Glomerular endothelial cell (primary cell): ENCODE measurements around the gene TRAPPC3. TPM values are rescaled to one million over a fixed set of nuclear protein-coding genes. Genes with fewer than 3 reads are reported as not detected.
"Not testable (repeated sequence)": the region's sequence is repeated elsewhere in the genome, so short reads cannot be mapped to it uniquely, and the experiment has no call there.

Source experiments
- DNase-seq: peaks from one replicate; pipeline ENCODE4 v3.0.0-alpha.2; 2011; ENCODE audit warnings: low read depth, low spot score; ENCODE audit errors: extremely low read depth
- total RNA-seq: library from RNA; depleted of rRNA; stranded (reverse); fragments of >200 nt; gene quantifications from 2 replicates; pipeline ENCODE4 v1.2.3, GENCODE V29; 2015

The TRAPPC3 gene
- total RNA-seq, 1 donor from 2014 or later = 94.9 TPM

DNA sequence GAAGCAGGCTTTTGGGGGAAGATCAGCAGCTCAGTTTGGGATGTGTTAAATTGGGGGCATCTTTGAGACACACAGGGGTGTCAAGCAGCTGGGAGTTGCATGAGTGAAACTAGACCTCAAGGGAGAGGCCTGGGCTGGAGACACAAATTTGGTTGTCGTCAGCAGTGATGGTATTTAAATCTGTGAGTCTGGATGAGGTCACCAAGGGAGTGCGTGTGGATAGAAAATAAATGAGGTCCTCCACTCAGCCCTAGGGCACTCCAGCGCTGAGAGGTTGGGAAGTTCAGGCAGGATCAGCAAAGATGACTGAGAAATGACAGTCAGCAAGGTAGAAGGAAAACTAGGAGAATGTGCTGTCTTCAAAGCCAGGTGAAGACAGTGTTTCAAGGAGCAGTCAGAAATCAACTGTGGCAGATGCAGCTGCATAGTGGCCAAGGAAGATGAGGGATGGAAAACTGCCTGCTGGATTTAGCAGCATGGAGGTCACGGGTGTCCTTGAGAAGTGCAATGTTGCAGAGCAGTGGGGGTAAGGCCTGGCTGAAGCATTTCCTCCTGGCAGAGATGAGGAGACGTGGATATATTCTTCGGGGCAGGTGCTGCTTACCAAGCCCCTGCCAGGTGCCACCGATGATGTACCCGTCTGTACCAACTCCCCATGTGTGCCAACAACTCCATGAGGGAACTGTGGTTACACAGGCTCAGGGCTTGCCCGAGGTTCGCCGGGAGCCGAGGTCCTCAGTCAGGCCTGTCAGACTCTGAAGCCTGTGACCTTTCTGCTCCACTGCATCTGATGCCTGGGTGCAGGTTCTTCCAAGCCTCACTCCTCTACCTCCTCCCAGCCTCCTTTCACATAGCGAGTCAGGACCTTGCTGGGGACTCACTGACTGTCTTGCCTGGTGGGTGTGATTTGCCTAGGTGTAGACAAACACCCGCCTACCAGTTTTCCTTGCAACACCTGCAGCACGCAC is 17.9 kb upstream of the TRAPPC3 start:
- DNase-seq = no peak

DNA sequence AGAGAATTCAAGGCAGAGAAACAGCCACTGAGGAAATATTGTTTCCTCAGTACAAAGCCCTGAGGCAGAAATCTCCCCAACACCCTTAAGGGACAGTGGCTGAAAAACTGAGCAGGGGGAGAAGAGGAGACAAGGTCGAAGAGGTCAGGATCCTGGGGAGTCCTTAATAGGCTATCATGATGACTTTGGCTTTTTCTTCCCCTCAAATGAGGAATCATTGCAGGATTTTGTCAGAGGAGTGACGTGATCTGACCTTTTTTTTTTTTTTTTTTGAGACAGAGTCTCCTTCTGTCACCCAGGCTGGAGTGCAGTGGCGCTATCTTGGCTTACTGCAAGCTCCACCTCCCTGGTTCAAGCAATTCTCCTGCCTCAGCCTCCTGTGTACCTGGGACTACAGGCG is 16.9 kb upstream of the TRAPPC3 start:
- DNase-seq = no peak

DNA sequence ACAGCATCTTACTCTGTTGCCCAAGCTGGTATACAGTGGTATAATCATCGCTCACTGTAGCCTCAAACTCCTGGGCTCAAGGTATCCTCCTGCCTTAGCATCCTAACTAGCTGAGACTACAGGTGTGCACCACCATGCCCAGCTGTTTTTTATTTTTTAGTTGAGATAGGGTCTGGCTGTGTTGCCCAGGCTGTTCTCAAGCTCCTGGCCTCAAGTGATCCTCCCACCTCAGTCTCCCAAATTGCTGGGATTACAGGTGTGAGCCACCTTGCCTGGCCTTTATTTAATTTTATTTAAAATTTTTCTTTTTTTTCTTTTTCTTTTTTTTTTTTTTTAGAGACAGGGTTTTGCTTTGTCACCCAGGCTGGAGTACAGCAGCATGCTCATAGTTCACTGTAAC is 15.9 kb upstream of the TRAPPC3 start:
- no peak for DNase-seq

DNA sequence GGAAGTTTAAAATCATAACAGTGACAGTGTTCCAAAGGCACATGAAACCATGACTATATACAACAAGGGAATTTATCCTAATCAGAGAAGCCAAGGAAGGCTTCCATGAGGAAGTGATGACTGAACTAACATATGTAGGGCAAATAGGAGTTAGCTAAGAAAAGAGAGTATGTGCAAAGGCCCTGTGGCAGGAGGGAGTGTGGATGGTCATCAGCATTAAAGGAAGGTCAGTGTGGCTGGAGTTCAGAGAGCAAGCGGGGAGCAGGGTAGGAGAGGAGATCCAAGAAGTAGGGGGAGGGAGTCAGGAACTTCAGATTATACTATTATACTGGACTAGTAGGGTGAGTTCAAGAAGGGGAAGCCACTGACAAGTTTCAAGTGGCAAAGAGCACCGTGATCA is 15.1 kb upstream of the TRAPPC3 start:
- no peak for DNase-seq

DNA sequence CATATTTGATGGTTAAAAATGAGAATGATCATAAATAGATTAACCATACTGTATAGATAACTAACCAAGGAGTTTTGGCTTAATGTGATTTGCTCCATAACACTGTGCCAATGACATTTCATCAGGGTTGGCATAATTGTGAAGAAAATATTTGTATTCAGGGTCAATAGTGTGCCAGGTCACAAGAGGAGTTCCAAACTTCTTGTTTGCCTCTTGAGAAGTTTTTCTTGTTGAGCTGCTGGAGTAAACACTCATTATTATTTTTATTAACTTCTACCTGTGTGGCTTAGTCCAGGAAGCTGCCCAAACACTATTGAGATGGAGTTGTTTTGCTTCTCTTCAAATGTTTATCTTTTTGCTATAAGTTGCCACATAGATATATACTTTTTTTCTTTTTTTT is 14.1 kb upstream of the TRAPPC3 start:
- no peak for DNase-seq

DNA sequence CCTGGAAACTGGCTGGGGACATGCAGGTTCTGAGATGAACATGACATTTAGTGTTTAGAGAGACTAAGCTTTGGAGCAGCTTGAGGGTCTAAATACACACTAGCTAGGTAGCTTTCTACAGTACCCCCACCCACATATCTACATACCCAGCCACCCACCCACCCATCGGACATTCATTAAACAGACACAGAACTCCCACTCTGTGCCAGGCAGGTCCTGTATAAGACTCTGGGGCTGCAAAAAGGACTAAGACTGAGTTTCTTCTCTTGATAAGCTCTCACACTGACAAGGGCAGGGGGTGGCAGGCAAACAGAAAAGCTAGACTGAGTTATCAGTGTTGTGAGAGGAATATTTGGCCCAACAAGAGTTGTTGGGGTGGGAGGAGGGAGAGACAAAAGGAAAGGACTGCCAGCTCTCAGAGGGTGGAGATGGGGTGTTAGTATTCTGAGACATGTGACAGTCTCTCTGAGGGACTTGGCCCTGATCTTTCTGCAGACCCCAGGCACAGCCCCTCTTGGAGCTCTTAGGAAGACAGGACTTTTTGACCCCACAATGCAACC is 13.5 kb upstream of the TRAPPC3 start:
- no peak for DNase-seq

DNA sequence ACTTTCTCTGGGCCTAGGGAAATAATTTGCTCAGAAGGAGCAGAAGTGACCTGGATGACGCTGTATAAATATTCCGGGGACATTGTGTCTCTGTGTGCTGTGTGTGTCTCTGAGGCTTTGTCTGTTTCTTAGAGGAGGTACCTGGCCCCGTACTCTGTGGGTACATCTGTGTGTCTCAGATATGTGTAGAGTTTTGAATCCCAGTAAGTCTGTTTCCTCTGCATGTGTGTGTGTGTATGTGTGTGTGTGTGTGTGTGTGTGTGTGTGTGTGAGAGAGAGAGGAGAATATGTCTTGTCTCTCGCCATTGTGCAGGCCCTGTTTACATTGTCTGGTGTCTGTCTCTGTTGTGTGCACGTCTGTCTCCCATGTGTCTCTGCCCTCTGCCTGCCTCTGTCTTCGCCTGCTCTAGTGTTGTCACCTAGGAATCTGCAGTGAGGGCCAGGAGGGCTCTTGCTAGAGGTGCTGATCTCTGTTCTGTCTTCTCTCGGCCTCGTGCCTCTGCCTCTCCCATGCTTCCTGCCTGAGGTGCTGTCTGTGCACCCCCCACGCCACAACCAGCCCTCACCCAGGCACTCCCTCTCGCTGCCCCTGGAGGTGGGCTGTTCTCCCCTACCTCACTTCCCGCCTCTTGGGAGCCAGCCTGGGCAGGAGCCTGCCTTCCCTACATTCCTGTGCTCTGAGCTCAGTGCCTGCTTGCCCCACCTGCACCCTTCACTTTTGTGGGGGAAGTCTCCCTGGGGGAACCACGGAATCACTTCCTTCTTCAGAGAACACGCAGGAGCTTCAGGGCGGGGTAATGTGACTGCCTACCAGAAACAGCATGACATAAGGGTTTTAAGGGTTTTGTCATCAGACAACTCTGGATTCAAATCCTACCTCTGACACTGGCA is 12.6 kb upstream of the TRAPPC3 start:
- DNase-seq = no peak

DNA sequence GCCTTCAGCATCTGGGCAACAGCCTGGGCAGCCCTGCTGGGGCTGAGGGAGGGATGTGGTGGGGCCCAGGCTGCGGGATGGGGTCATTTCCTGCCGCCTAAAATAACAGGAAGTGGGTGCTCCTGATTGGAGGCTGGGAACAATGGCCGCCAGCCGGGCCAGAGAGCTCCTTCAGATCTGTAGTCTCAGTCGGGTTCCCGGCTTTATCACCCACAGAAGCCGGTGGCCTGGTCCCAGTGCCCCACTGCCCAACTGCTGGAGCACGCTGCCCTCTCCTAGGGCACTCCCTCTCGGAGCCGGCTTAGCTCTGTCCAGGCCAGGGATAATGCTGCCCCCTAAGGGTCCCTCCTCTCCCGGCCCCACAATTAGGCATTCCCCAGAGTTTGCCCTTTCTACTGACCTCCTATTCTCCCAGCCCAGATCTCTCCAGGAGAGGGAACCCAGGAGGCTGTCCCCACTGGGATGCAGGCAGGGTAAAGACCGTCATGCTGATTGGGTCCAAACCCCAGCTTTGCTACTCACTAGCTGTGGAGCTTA is 11.7 kb upstream of the TRAPPC3 start:
- DNase-seq = no peak

DNA sequence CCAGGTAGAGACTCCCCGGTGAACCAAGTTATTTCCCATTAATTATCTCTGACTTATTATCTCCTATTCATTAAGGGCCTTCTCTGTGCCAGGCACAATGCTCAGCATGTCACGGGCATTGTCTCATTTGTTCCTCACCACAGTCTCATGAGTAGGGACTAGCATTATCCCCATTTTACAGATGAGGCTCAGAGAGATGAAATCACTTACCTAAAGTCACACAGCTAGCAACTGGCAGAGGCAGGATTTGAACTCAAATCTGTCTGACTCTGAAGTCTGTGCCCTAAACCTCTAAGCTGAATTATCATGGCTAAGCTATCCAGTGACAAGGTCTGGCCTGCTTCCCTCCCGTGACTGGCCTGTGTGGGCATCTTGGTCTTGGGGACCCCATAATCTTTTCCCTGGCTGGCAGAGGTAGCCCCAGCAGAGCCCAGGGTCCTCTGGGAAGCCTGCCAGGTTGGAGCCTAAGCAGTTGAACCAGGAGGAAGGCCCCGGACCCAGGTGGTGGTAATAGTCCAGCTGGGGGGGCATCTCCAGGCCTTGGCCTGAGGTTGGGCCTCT is 11.2 kb upstream of the TRAPPC3 start:
- no peak for DNase-seq

DNA sequence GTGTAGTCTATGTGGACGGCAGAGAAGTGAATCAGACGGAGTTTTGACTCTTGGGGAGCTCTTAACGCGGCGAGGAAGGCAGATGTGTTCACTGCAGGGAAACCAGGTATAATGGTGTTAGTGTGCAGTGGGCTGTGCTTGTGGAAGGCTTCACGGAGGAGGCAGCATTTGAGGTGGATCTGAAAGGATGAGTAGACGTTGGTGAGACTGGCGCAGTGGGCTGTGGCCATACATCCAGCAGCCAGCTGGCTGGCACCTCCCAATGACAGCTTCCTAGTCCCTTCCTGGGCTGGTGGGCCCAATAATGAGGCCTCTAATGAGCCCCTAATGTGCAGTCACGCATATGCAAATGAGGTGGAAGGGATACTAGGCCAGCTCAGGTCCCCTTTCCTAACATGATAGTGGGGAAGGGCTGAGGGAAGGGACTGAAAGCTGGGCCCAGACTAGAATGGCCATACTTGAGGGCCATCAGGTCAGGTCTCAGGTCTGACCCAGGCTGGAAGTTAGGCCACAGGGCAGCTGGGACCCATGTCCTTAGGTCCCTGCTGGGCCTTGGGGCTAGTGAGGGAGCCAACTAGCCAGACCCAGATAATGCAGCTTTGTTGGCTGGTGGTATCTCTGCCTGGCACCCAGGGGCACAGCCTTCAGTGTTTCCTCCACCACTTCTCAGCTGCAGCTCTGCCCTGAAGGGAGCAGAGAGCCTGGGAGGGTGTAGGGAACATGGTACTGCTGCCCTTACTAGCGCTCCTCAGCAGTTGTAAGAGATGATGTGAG is 10.5 kb upstream of the TRAPPC3 start:
- no peak for DNase-seq

DNA sequence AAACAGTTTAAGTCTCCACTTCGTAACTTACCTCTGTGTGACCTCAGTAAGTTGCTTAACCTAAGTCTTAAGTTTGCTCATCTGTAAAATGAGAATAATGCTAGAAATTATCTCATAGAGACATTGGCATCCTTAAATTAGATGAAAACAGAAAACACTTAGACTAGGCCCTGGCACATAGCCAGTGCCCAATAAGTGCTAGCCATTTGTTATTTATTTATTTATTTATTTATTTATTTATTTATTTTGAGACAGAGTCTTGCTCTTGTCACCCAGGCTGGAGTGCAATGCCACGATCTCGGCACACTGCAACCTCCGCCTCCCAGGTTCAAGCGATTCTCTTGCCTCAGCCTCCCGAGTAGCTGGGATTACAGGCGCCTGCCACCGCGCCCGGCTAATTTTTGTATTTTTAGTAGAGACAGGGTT is 9.6 kb upstream of the TRAPPC3 start:
- DNase-seq = not testable (repeated sequence)

DNA sequence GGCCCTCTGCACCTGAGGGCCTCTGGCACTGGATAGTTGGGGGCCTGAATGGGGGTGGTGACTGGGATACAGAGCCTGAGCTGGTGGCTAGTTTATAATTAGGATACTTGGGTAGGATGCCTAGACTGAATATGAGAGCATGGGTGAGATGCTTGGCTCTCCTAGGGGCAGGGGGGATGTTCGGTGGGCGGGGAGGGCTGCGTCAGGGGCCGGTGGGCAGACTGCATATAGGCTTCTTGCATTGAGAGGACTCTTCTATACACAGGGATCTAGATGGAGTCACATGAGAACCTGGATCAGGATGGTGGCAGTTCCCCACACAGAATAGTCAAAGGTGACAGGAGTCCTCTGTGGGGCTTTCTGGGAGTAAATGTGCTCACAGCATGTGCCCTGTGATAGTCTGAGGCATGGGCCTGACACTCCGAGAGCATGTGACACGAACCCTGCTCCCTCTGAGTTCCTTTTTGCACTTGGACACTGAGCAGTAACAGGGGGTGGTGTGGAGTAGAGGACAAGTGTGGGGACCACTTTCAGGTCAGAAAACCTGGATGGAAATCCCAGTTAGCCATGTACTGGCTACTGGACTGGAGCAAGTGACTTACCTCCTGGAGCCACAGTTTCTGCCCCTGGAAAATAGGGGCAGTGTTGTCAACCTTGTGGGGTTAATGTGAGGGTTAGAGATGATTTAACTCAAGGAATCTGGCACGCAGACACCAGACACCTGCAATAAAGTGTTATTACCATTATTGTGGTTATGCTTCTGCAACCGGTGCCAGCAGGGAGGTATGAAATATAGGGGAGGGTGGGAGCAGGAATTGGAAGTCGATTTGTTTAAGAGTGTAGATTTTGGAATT is 8.9 kb upstream of the TRAPPC3 start:
- no peak for DNase-seq

DNA sequence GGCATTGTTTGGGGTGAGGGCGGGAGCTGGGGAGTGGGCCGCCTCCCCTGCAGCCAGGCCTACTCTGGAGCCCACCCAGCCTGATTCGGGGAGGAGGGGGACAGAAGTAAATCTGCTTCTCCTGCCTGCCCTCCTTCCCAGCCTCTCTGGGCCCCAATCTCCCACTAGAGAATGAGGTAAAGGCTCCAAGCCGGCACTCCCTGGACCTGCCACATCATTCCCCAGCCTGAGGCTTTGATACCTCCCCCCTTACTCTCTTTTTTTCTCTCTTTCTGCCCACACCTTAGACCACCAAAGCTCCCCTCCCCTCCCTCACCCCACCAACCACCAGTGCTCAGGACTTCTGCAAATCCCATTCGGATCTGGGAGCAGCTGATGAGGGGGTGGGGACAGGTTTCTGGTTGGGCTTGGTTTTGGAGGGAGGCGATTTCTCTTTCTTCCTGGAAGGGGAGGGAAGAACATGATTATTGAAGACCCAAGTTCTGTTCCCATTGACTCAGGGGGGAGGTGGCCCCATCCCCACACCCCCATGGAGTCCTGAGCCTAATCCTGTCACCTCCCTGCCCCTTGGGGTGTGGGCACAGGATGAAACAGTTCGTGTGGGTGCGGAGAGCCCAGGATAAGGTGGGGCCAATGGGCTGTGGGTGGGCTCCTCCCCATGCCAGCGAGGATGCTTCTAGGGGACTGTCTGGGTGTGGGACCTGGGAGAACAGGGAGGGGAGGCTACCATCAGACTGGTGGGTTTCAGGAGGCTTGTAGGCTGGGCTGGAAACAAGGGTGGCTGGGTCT is 8.0 kb upstream of the TRAPPC3 start:
- no peak for DNase-seq

DNA sequence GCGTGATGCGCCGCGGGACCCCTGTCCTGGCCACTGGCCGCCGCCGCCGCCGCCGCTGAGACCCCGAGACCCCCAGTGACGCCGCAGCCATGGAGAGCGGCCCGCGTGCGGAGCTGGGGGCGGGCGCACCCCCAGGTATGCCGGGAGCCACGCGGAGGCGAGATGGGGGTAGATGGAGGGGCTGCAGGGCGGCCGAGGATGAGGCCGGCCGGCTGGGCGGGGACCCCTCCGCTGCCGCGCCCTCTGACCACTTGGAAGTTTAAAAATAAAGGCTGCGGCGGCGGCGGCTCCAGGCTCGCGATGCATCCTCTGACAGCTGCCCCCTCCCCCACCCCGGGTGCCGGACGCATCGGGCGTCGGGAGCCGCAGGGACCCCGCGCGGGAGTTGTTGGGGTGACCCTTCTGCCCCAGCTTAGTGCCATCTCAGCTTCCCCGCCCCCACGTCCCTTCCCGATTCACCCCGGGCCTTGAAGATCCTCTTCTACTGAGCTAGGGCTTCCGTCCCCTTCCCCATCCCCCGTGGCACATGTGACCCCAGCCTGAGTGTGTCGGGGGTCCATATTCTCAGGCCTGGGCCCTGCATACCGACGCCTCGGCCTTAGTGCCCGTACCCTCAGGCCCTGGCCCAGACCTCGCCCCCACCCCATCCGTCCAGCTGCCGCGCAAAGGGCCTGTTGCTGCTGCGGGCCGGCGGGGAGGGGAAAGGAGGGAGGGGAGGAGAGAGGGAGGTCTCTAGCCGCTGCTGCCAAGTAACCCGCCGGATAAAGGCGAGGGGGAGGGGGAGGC is 7.2 kb upstream of the TRAPPC3 start:
- DNase-seq = no peak

DNA sequence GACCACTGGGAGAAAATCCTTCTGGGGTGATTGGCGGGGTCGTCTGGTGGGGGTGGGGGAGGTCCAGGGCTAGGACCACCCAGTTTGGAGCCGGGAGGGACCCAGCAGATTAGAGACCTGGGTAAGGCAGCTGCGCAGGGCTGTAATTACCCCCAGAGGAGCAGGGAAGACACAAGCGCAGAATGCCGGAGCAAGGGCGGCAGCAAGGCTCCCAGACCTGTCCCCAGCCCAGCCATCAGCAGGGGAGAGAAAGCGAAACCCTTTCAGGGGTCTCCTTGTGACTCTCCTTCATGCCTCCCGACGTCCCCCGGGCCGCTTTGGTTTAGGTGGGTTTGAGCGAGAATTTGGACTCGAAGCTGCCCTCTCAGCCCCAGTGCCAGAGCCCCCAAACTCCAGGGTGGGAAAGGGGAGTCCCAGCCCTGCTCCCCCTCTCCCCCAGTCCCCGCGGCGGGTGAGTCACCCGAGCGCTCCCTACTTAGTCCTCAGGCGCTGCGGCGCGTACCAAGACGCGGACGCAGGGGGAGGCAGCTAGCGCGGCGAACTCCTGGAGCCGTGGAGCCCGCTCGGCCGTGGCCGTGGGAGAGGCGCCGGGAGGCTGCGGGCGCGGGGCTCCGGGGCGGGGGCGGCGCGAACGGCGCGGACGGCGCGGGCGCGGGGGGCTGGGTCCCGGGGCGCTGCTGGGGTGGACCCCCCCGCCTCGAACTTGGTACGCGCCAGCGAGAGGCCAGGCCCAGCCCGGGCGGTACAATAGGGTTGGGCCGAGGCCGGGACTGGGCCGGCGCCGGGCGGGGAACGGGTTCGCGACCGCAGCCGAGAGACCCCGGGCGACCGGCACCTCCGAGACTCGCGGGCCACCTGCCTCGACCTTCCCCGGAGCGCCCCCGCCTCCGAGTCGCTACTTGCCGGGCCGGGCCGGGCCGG is 6.4 kb upstream of the TRAPPC3 start, which contains the start of gene MAP7D1:
Gene MAP7D1 (plus strand): TSS at position 753 of the 921 bp plus-strand sequence. CDS start 258 bp downstream, outside the sequence.
- no peak for DNase-seq

DNA sequence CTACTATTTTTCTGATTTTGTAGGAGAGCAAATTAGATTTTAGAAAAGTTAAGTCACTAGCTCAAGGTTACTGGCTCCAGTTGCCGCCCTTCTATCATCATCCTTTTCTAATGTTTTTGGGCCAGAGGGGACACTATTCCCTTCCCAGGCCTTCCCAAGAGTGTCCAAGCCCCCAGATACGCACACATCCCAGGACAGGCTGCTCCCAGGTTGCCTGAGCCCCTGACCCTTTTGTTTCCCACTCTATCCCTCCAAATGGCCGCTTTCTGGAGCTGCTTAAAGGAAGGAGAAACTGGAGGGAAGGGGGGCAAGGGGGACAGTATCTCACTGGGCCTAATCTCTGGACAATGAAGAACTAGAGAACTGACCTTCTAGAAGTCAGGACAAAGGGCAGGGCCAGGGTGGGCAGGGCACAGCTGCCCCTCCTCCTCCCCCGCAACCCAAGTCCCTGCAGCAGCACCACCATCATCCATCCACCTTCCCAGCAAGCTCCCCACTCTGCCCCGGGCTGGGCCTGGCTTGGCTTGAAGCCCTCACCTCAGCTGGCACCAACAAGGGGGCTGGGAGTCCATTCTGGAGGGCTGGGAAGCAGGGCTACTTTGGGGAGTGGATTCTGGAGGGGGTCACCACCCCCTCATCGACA is 5.6 kb upstream of the TRAPPC3 start:
- DNase-seq = no peak
